Measurements from ENCODE around the gene USP6NL.

DNA sequence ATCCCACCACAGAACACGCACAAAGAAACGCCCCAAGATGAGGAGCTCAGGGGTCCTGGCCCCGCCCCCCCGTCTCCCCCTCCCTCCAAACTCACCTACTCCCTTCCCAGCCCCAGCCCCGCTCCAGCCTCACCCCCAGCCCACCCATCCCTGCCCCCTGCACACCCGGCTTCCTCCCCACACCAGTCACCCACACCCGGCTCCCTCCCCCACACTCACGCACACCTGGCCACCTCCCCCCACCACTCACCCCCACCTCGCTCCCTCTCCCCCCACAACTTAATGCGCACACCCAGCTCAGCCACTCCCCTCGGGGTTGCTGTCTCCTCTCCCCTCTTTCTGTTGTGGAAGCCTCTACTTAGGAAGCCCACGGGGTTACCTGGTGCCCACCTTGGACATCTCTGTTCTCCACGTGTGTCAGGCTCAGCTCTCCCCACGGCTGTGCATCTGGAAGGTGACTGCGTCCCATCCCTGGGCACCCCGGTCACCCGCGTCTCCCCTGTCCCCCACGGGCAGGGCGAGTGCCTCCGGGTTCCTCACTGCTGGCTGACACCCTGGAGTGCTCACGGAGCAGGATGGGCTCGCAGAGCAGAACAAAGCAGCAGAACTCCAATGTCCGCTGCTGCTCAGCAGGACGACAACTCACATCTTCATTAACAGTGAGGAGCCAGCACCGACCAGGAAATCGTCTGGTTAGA, 166.8 kb downstream of the USP6NL start:
- TF ChIP-seq YY1 (IDR thresholded peaks at IDR 0.05; ENCODE audit: extremely low read depth, insufficient replicate concordance, low read depth, low read length): no peak
- TF ChIP-seq SRF (IDR thresholded peaks at IDR 0.05; ENCODE audit: low read depth): no peak
- TF ChIP-seq JUND (IDR thresholded peaks at IDR 0.05): no peak
- TF ChIP-seq CBX3 (IDR thresholded peaks at IDR 0.05; ENCODE audit: low read depth): no peak
- TF ChIP-seq, protein P1, sequence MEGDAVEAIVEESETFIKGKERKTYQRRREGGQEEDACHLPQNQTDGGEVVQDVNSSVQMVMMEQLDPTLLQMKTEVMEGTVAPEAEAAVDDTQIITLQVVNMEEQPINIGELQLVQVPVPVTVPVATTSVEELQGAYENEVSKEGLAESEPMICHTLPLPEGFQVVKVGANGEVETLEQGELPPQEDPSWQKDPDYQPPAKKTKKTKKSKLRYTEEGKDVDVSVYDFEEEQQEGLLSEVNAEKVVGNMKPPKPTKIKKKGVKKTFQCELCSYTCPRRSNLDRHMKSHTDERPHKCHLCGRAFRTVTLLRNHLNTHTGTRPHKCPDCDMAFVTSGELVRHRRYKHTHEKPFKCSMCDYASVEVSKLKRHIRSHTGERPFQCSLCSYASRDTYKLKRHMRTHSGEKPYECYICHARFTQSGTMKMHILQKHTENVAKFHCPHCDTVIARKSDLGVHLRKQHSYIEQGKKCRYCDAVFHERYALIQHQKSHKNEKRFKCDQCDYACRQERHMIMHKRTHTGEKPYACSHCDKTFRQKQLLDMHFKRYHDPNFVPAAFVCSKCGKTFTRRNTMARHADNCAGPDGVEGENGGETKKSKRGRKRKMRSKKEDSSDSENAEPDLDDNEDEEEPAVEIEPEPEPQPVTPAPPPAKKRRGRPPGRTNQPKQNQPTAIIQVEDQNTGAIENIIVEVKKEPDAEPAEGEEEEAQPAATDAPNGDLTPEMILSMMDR (IDR thresholded peaks at IDR 0.05 in 2 of 3, conservative IDR thresholded peaks at IDR 0.05 in 1 of 3; ENCODE audit: borderline replicate concordance in 1 of 3, insufficient read depth in 1 of 3, low read depth in 2 of 3, low read length in 2 of 3): no peak
- no peak for TF ChIP-seq SP1 (IDR thresholded peaks at IDR 0.05; ENCODE audit: low read depth)
- no peak for TF ChIP-seq ELF1 (IDR thresholded peaks at IDR 0.05; ENCODE audit: borderline replicate concordance, low read depth)
